ENCODE data around the gene ZC2HC1B. TPM values are rescaled to one million over a fixed set of nuclear protein-coding genes. Genes with fewer than 3 reads are reported as not detected.

ZC2HC1B gene
- total RNA-seq, 1 experiment from 2014 or later = not detected

- intact Hi-C loops (cut with micrococcal nuclease) = no loop called here
- no peak for ATAC-seq
- Histone ChIP-seq H4K20me1 (ENCODE audit: insufficient read depth) (no peaks in the 10 kb centered on the region), H3K4me3 (replicated peaks in 1 of 2; ENCODE audit: low read depth in 1 of 2, low read length in 2 of 2) (no peak overlapping the region), H3K27ac (ENCODE audit: low read depth, low read length) (no peak overlapping the region), H3K79me2 (ENCODE audit: insufficient read depth, low read length) (no peaks in the 10 kb centered on the region), H3K27me3 (ENCODE audit: insufficient read depth, low read length) (no peaks in the 10 kb centered on the region), H3K4me1 (ENCODE audit: control insufficient read depth in 1 of 2, insufficient read depth in 2 of 2, low read length in 2 of 2) (no peaks in the 10 kb centered on the region), H3K9me2 (ENCODE audit: insufficient read depth) (no peaks in the 10 kb centered on the region), H3K9me3 (ENCODE audit: control insufficient read depth in 1 of 2, insufficient read depth in 1 of 2, low read depth in 1 of 2, low read length in 2 of 2) (no peaks in the 10 kb centered on the region), H2AFZ (ENCODE audit: low read depth, low read length, poor library complexity, severe bottlenecking) (no peak overlapping the region), H3K4me2 (ENCODE audit: low read length) (no peak overlapping the region), H3K9ac (ENCODE audit: low read length) (no peak overlapping the region), H3K36me3 (ENCODE audit: control insufficient read depth in 1 of 2, insufficient read depth in 2 of 2, low read length in 2 of 2) (no peaks in the 10 kb centered on the region)
- BruUV-seq (replicated peaks) = no TSS peak
- TF ChIP-seq EZH2phosphoT487 (IDR thresholded peaks at IDR 0.05; ENCODE audit: borderline replicate concordance) (no peak), ZFX (IDR thresholded peaks at IDR 0.05) (no peak), TCF7L2 (IDR thresholded peaks at IDR 0.05; ENCODE audit: borderline replicate concordance, extremely low read depth, insufficient read depth, insufficient read length) (no peak), JUND (IDR thresholded peaks at IDR 0.05) (no peak), CTCF (IDR thresholded peaks at IDR 0.05 in 2 of 3, conservative IDR thresholded peaks at IDR 0.05 in 1 of 3; ENCODE audit: borderline replicate concordance in 1 of 3, insufficient read depth in 1 of 3, low read depth in 2 of 3, low read length in 2 of 3) (no peak), SRF (IDR thresholded peaks at IDR 0.05; ENCODE audit: low read depth) (no peak), ELF1 (IDR thresholded peaks at IDR 0.05; ENCODE audit: borderline replicate concordance, low read depth) (no peak), REST (IDR thresholded peaks at IDR 0.05; ENCODE audit: low read depth) (no peak), SP1 (IDR thresholded peaks at IDR 0.05; ENCODE audit: low read depth) (no peak)
- ChIA-PET CTCF (no interaction called here), RAD21 (ENCODE audit: low non-redundant PET in 1 of 2, low total read pairs in 2 of 2, uncharacterized antibody in 2 of 2, unreplicated experiment in 2 of 2) (no interaction called here), POLR2A (no interaction called here)
- DNase-seq (ENCODE audit: low read depth, low spot score) = no peak
These were observed 20.1 kb downstream of the ZC2HC1B start for GRCh38 chr6:143884216-143884900.
